GM18526 (cell line): ENCODE results near the gene HSD17B14.

Source experiments
- POLR2A ChIP-seq: IDR thresholded peaks from 3 replicates; pipeline ENCODE4 v1.6.1; 2011; ENCODE audit not compliant: insufficient read length; ENCODE audit errors: extremely low read depth

Gene HSD17B14

DNA sequence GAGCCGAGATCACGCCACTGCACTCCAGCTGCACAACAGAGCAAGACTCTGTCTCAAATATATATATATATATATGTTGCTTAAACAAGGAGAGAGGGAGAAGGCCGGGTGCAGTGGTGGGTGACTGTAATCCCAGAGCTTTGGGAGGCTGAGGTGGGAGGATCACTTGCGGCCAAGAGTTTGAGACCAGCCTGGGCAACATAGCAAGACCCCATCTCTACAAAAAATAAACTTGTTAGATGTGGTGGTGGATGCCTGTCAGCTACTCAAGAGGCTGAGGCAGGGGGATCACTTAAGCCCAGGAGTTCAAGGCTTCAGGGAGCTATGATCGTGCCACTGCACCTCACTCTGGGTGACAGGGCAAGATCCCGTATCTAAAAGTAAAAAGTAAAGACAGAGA is 5.3 kb upstream of the HSD17B14 start:
- TF ChIP-seq POLR2A = no peak

DNA sequence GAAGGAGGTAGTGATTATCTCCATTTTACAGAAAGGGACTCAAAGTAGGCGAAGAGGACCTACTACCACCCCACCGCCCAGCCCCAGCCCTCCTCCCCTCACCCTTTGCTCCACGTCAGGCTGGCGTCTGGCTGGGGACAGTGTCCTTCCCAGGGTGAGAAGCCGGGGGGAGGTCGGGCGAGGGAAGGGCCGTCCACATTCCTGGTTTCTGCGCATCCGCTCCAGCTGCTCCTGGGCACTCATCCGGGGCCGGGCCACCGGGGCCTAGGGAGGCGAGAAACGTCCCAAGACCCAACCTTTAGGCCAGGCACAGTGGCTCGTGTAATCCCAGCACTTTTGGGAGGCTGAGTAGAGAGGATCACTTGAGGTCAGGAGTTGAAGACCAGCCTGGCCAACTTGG is 4.8 kb upstream of the HSD17B14 start:
- no peak for TF ChIP-seq POLR2A

DNA sequence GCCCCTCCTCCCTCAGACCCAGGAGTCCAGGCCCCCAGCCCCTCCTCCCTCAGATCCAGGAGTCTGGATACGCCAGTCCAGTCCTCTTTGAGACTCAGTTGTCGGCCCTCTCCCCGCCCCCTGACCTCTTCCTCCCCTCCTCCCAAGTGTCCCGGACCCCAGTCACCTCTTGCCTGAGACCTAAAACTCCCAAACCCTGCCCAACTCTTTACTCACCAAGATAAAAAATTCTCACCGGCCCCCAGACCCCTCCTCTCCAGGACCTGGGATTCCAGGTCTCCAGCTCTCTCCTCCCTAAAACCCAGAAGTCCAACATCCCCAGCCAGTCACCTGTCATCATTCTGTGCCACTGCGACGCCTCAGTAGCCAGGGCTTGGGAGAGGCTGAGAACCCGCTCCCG is 1.4 kb upstream of the HSD17B14 start:
- no peak for TF ChIP-seq POLR2A

DNA sequence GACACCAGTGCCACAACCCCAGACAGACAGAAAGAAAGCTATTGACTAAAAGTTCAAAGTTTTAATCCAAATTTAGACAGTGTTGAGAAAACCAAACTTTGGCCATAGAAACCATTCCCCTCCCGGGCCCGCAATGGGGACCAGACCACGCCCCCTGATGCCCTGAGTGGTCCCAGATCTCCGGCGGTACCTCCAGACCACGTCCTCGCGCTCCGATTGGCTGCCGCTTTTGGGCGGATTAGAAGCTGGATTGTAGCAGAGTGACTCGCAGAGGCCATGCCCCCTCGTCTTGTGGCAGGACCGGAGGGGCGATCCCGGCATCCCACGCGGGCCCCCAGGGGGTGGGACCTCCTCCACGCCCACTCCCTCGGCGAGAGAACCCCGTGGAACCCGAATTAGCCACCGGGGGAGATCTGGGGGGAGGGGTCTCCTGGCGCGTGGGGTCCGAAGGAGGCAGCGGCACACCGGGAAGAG is 797 bp upstream of the HSD17B14 start:
- peak; percentile 43 for TF ChIP-seq POLR2A

DNA sequence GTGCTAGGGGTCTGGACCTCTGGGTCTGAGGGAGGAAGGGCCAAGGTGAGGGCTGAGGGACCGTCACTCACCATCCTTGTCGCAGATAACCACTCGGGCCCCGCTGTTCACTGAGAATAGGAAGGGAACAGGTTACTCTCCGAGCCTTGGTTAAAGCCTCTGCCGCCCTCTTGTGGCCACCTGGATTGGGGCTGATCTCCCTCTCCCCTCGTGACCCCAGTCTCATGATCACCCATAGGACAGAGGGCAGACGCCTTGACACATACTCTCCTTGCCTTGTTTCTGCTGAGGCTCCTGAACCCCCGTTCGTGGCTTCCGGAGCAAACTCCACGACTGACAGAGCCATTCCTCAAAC is 580 bp downstream of the HSD17B14 start:
- peak; percentile 23 for TF ChIP-seq POLR2A

DNA sequence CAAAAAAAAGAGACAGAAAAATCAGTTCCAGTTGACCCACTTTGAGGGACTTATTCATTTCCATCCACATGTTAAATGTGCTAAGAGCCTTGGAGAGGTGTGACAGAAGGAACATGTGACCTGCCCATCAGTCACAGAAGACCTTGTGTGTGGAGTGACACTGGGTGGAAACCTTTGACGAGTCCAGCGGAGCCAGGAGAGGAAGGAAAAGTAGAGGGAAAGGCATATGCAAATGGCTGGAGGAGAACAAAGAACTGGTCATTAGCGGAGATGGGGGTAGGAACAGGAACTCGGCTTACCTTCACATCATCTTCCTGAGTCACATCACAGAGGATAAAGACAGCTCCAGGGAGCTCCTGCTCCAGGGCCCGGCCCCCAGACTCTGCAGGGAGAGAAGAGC is 2.3 kb downstream of the HSD17B14 start:
- TF ChIP-seq POLR2A = no peak

DNA sequence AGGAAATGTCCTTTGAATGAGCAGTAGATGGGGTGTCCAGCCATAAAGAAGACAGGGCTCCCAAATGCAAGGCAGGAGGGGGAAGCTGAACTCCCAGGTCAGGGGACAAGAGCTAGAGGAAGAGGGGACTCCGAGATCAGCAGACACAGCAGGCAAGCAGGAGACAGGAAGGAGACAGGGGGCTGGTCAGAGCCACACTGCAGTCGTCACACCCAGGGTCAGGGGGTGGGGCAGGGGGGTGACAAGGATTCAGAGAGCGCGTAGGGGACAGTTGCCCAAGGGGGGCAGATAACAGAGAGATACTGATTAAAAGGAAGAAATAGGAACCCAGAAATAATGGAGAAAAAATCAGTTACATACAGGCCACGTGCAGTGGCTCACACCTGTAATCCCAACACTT is 3.2 kb downstream of the HSD17B14 start:
- TF ChIP-seq POLR2A = no peak

DNA sequence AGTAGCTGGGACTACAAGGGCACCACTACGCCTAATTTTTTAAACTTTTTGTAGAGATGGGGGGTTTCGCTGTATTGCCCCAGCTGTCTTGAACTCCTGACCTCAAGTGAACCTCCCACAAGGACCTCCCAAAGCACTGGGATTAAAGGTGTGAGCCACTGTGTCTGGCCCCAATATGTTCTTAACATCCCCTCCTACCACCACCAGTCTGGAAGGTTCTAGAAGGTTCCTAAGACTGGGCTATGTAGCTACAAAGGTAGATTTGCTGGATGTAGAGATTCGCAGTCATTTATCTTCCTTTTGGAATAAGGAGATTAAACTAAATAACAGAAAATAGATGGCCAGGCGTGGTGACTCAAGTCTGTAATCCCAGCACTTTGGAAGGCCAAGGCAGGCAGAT is 5.3 kb downstream of the HSD17B14 start:
- TF ChIP-seq POLR2A = no peak

DNA sequence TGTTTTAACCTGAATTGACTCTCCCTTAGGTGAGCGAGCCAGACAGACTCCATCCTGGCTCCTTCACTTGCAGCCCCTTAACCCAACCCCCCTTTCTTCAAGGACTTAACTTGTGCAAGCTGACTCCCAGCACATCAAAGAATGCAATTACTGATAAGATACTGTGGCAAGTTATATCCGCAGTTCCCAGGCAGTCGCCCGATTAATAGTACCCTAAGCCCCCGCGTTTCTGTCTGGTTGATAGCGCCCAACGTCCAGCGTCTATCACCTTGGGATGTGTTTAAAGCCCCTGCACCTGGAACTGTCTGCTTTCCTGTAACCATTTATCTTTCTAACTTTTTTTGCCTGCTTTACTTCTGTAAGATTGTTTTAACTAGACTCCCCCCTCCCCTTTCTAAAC is 6.2 kb downstream of the HSD17B14 start:
- TF ChIP-seq POLR2A = no peak

DNA sequence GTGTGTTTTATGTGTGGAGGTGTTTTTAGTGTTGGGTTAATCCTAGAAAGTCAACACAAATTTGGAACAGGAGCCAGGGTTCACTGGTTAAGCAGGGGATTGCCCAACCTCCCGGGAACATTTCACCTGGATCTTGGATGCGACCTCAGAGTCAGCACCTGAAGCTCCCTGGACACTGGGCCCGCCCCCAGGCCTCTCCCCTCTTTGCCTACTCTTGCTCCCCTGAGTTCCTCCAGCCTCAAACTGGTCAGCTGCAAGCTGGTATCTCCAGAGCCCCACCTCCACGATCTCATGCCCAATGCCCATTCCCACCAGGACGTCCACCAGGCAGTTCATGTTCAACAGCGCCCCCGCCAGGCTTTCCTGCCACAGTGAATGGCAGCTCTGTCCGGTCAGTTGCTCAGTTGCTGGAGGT is 9.7 kb downstream of the HSD17B14 start:
- TF ChIP-seq POLR2A = no peak

DNA sequence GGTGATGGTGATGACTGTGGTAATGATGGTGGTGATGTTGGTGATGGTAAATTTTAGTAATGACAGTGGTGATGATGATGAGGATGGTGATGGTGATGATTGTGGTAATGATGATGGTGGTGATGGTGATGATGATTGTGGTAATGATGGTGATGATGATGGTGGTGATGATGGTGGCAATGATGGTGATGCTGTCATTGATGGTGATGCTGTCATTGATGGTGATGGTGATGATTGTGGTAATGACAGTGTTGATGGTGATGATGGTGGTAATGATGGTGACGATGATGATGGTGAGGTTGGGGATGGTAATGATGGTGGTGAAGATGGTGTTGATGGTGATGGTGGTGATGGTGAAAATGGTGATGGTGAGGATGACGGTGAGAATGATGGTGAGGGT is 13.8 kb downstream of the HSD17B14 start:
- no peak for TF ChIP-seq POLR2A

DNA sequence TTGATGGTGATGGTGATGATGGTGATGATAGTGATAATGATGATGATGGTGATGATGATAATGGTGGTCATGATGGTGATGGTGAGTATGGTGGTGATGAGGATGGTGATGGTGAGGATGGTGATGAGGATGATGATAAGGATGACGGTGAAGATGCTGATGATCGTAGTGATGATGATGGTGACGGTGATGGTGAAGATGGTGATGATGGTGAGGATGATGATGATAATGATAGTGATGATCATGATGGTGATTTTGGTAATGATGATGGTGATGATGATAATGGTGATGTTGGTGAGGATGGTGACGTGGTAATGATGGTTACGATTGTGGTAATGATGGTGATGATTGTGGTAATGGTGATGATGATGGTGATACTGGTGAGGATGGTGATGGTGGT is 14.7 kb downstream of the HSD17B14 start:
- TF ChIP-seq POLR2A = no peak

DNA sequence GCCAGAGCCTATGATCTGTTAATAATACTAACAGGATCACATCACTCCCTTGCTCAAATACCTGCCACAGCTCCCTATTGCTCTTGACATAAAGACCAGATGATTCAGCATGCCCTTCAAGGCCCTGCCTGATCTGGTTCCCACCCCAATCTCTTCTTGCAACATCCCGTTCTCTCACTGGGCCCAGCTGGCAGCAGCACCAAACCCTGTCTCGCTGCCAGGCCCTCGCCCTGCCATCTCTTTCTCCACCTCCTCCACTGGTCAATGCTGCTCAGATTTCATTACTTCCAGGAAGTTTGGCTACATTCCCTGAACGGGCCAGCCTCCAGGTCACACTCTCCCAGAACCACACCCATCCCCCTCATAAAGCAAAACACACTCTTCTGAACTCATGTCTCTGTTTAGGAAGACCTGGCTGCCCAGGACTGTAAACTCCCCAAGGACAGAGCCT is 16.9 kb downstream of the HSD17B14 start:
- no peak for TF ChIP-seq POLR2A

DNA sequence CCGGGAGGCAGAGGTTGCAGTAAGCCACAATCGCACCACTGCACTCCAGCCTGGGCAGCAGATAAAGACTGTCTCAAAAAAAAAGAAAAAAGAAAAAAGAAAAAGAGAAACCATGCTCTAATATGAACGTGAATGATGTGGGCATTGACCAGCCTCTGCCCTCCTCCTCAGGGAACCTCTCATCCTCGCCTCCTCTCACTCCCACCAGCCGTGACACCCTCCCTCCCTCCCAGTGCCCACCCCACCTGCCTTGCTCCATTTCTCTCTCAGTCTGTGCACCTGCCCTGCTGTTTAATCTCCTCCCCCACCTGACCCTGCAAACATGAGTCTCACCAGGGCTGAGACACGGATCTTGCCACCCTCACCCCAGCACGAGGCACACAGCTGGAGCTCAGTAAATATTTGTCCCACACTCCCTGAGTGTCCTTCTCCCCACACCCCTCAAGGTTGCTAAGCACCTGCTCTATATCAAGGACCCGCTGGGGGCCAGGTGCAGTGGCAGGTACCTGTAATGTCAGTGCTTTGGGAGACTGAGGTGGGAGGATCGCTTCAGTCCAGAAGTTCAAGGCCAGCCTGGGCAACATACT is 18.0 kb downstream of the HSD17B14 start:
- no peak for TF ChIP-seq POLR2A

DNA sequence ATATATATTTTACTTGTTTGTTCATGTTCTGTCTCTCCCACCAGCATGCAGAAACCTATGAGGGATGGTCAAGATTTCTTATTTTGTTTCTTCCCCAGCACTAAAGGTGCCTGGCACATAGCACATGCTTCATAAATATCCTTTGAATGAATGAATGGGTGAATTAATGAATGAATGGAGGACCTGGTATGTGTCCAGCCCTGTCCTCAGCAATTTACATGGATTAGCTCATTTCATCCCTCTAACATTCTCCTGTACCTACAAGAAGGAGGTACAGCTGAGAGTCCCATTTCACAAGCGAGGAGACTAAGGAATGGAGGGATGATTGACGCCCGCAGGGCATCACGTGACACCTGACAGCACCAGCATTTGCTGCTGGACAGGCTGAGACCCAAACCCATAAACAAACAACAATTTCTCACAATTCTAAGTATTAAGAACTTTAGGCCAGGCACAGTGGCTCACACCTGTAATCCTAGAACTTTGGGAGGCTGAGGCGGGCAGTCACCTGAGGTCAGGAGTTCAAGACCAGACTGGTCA is 18.6 kb downstream of the HSD17B14 start:
- no peak for TF ChIP-seq POLR2A

DNA sequence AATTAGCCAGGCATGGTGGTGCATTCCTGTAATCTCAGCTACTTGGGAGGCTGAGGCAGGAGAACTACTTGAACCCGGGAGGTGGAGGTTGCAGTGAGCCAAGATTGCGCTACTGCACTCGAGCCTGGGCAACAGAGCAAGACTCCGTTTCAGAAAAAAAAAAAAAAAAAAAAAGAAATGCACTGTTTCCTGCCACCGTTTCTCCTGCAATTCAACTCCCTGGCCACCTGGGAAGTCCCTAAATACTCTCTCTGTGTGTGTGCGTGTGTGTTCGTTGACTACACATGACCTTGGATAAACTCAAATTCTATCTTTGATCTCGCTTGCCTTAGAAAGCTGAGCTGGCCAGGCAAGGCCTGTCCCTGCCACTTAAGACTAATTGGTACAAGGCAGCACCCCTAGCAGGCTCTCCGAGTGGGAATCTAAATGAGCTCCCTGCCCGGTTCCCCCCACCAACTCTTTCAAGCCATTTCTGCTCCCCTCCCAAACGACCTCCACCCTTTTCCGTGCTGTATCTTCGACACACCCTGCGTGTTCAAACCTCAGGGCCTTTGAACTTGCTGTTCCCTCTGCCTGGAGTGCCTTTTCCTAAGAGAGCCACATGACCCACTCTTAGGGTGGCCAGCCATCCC is 20.3 kb downstream of the HSD17B14 start:
- no peak for TF ChIP-seq POLR2A

DNA sequence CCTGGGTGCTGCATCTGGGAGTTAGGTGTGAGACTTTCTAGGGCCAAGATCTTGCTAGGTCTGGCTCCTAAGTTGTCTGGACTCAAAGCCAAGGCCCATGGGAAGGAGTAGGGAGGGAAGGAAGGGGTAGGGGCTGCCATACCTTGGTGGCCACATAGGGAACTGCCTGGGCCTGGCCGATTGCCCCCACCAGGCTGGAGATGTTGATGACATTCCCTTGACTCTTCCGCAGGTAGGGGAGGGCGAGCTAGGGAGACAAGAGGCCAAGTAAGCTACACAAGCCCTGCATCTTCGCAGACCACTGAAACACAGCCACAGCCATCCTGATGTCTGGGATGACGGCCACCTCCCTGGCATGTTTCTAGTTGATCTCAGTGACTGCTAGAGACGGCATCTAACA is 21.4 kb downstream of the HSD17B14 start:
- no peak for TF ChIP-seq POLR2A

DNA sequence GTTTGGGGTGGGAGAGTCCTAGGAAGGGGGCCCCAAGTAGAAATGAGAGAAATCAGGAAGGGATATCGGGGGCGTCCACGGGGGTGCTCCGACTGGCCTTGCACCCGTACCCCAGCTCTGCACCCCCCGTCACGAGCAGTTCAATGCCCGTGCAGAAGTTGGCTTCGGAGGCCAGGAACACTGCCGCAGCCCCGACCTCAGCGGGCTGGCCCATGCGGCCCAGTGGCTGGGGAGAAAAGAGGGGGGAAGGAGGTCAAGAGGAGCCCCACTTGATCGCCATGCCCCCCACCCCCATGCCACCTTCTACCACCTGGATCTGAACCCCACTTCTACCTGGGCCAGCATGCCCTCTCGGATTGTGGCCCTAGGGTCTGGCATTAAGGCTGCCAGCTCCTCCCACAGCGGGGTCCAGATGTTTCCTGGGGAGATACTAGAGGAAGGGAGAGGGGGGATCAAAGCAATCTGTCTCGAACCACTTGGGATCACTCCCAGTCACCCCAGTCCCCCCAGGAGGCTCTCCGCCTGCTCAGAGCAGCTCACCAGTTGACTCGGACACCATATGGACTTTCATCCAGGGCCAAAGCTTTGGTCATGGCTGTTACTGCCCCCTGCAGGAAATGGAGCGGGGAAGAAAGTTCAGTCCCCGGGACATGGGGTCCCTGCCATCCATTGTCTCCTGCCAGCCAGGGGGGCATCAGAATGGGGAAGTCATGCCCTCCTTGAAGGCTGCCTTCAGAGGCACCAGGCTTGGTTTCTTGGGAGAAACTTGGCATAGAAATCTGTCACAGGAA is 23.0 kb downstream of the HSD17B14 start:
- TF ChIP-seq POLR2A = no peak
